Glutamatergic neuron (in vitro differentiated cells): ENCODE results near the gene CDK15. TPM values are rescaled to one million over a fixed set of nuclear protein-coding genes. Genes with fewer than 3 reads are reported as not detected.
"Not testable (repeated sequence)": the region's sequence is repeated elsewhere in the genome, so short reads cannot be mapped to it uniquely, and the experiment has no call there.

Experiments used
- DNase-seq: peaks from one replicate; pipeline ENCODE4 v3.0.0; 2022
- H3K27ac Mint-ChIP-seq: one replicate; pipeline ENCODE4 v1.8.0; 2020; ENCODE audit warnings: mild to moderate bottlenecking, mixed read lengths, inconsistent platforms; ENCODE audit not compliant: unreplicated experiment
- H3K27me3 Mint-ChIP-seq: one replicate; pipeline ENCODE4 v1.8.0; 2020; ENCODE audit warnings: mild to moderate bottlenecking, moderate library complexity, mixed read lengths, inconsistent platforms; ENCODE audit not compliant: unreplicated experiment
- H3K36me3 Mint-ChIP-seq: one replicate; pipeline ENCODE4 v1.8.0; 2020; ENCODE audit warnings: mild to moderate bottlenecking, mixed read lengths, inconsistent platforms; ENCODE audit not compliant: unreplicated experiment
- H3K4me1 Mint-ChIP-seq: one replicate; pipeline ENCODE4 v1.8.0; 2020; ENCODE audit warnings: mild to moderate bottlenecking, low read depth, mixed read lengths, inconsistent platforms; ENCODE audit not compliant: unreplicated experiment
- H3K4me3 Mint-ChIP-seq: one replicate; pipeline ENCODE4 v1.8.0; 2020; ENCODE audit warnings: mild to moderate bottlenecking, mixed read lengths, inconsistent platforms; ENCODE audit not compliant: unreplicated experiment
- H3K9me3 Mint-ChIP-seq: one replicate; pipeline ENCODE4 v1.8.0; 2020; ENCODE audit warnings: mild to moderate bottlenecking, moderate library complexity, mixed read lengths, inconsistent platforms; ENCODE audit not compliant: unreplicated experiment
- total RNA-seq: library from RNA; stranded (reverse); fragmentation: NEBNext Ultra II Directional; extraction: Animal tissue kit (Norgen Biotek cat#: 25700); gene quantifications from one replicate; pipeline ENCODE4 v1.2.1, GENCODE V29; 2021; ENCODE audit not compliant: unreplicated experiment
- TF ChIP-seq, protein P1 (sequence below): fragments of 200-600 bp; sonication (generic); IDR thresholded peaks from one replicate; pipeline ENCODE4 v1.5.0; 2021; ENCODE audit not compliant: partially characterized antibody, unreplicated experiment

The CDK15 gene
- total RNA-seq, 1 donor from 2014 or later = 0.61 TPM

DNA sequence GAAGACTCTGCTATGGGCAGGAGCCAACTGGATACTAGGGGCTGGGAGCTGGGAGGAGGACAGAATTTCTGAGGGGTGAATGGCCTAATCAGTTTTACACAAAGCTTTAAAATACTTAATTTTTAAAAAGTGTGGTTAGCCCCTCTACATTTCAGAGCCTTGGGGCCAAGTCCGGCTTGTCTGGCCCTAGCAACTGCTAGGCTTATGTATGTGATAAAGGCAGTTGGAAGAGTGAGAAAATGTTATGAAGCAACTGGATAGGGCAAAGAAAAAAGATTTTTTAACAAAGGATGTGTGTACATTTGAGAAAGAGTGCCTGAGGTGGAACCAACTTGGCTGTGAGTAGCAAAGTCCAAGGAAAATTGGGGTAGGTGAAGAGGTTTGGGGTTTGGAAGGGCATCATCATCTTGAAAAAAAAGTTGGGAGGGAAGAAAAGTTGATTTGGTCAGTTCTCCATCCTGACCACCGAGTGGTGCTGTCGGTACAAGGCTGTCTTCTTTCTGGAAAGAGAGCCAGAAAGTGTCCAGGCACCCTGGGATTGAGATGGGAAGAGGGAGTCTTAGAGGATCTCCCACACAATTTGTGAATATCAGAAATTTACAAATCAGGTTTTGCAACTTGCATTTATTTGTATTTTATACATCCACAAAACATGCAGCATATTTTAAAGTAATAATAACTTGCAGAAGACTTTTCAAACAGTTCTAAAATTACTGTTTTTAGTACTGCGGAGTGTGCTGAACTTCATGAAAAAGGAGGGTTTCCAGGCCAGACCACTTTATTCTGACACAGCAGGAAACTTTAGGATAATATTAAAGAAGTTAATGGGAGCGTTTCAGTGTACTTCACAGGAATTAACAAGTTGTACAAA lies 10.5 kb upstream of the CDK15 start:
- Mint-ChIP-seq H3K27ac (no peak overlapping the region), H3K4me3 (no peak overlapping the region), H3K36me3 (no peaks in the 10 kb centered on the region), H3K9me3 (no peaks in the 10 kb centered on the region), H3K27me3 (no peaks in the 10 kb centered on the region), H3K4me1 (no peaks in the 10 kb centered on the region)
- peak; percentile 43 for DNase-seq
- TF ChIP-seq, protein P1, sequence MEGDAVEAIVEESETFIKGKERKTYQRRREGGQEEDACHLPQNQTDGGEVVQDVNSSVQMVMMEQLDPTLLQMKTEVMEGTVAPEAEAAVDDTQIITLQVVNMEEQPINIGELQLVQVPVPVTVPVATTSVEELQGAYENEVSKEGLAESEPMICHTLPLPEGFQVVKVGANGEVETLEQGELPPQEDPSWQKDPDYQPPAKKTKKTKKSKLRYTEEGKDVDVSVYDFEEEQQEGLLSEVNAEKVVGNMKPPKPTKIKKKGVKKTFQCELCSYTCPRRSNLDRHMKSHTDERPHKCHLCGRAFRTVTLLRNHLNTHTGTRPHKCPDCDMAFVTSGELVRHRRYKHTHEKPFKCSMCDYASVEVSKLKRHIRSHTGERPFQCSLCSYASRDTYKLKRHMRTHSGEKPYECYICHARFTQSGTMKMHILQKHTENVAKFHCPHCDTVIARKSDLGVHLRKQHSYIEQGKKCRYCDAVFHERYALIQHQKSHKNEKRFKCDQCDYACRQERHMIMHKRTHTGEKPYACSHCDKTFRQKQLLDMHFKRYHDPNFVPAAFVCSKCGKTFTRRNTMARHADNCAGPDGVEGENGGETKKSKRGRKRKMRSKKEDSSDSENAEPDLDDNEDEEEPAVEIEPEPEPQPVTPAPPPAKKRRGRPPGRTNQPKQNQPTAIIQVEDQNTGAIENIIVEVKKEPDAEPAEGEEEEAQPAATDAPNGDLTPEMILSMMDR = peak; percentile 79

DNA sequence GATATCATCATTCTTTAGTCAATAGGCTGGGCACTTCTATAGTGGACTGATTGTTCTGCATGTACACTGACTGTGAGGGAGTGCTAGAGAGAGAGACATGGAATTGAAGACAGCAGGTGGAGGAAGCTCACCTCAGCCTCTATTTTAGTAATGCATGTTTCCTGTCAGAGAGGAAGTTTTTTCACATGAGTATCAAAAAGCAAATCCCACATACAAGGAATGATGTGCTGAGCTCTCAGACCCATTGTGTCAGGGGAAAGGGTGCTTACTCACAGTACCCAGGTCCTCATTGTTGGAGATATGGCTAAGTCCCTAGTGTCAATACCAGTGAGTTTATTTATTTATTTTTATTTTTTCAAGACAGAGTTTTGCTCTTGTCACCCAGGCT lies 9.9 kb upstream of the CDK15 start:
- Mint-ChIP-seq H3K4me1 (no peaks in the 10 kb centered on the region), H3K27me3 (no peaks in the 10 kb centered on the region), H3K27ac (no peak overlapping the region), H3K9me3 (no peaks in the 10 kb centered on the region), H3K4me3 (no peak overlapping the region), H3K36me3 (no peaks in the 10 kb centered on the region)
- TF ChIP-seq, protein P1 = no peak
- no peak for DNase-seq

DNA sequence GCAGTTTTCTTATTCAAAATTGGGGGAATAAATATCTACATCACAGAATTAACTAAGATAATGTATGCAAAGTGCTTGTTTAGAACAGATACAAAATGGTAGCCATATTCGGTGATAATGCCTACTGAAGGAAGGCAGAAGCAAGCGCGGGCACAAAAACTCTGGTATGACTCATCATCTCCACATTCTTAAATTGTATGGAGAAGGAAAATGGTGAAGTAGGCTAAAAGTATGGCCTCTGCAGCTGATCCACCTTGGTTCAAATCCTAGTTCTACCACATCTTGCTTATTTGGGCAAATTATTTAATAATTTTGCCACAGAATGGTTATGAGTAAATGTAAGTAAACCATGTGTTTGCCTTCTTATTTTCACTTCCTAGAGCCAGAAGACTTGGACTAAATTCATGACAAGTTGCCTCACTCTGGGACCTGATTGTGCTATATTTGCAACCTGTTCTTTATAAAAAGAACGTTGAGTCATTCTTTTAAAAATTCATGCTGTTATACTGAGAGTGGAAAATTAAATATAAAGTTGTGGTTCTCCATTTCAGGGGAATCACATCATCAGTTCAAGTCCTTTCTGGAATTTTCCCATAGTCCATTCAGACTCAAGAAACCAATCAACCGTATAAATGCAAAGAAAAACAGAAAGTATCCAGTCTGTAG lies 9.0 kb upstream of the CDK15 start:
- Mint-ChIP-seq H3K27me3 (no peaks in the 10 kb centered on the region), H3K4me1 (no peaks in the 10 kb centered on the region), H3K4me3 (no peak overlapping the region), H3K27ac (no peak overlapping the region), H3K36me3 (no peaks in the 10 kb centered on the region), H3K9me3 (no peaks in the 10 kb centered on the region)
- DNase-seq = no peak
- TF ChIP-seq, protein P1 = no peak

DNA sequence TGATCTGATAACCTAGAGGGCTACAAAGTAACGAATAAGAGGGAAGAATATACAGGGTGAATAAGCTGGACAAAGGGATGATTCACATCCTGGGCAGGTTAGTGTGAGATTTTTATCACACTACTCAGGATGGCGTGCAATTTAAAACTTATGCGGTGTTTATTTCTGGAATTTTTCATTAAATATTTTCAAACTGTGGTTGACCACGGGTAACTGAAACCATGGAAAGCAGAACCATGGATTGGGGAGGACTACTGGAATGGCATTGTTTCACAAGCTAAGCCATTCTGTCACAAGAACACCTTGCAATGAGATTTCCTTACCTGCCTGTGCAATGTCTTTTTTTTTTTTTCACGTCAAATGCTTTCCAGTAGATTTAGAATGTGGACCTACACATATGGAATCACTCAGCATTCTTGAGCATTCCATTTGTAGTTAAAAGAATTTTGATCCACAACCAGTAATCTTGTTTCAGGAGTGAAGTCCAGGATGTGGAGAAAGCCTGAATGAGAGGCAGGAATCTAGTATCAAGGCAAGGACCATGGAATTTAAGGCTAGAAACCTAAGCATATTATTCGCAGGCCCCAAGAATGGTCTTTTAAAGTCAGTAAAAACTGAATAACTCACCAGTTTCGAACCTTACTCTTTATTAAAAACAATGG lies 8.0 kb upstream of the CDK15 start:
- no peaks in the 10 kb centered on the region for H3K9me3 Mint-ChIP-seq
- H3K4me1 Mint-ChIP-seq = no peaks in the 10 kb centered on the region
- no peaks in the 10 kb centered on the region for H3K27me3 Mint-ChIP-seq
- no peak overlapping the region for H3K4me3 Mint-ChIP-seq
- TF ChIP-seq, protein P1 = no peak
- no peak for DNase-seq
- no peaks in the 10 kb centered on the region for H3K36me3 Mint-ChIP-seq
- no peak overlapping the region for H3K27ac Mint-ChIP-seq

DNA sequence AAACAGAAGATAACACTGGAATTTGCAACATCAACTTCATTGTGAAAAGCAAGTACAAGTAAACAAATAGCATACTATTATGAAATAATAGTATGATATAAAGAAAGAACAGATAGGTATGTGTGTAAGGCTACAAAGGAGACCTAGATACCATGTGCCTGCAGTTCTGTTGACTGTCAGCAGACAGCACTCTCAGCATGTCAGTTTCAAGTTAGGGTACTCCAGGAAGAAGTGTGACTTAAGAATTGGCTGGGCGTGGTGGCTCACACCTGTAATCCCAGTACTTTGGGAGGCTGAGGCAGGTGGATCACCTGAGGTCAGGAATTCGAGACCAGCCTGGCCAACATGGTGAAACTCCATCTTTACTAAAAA lies 7.4 kb upstream of the CDK15 start:
- H3K4me1 Mint-ChIP-seq, H3K27ac Mint-ChIP-seq, H3K9me3 Mint-ChIP-seq, H3K27me3 Mint-ChIP-seq, H3K36me3 Mint-ChIP-seq, DNase-seq, H3K4me3 Mint-ChIP-seq: not testable (repeated sequence)
